IPS DF 19.7 (cell line): ENCODE results near the gene RFTN1.

Source experiments
- DNase-seq: peaks from one replicate; pipeline ENCODE4 v3.0.0-alpha.2; 2013; ENCODE audit warnings: low read depth, low spot score

RFTN1 gene

GRCh38 chr3:16380421-16380820, 133.1 kb downstream of the RFTN1 start:
- DNase-seq, result no peak

GRCh38 chr3:16379838-16380237, 133.7 kb downstream of the RFTN1 start:
- no peak for DNase-seq

GRCh38 chr3:16378920-16379319, 134.6 kb downstream of the RFTN1 start:
- DNase-seq, result no peak

- DNase-seq, result no peak
Measured at GRCh38 chr3:16378415-16378814, 135.1 kb downstream of the RFTN1 start.

GRCh38 chr3:16377847-16378302, 135.6 kb downstream of the RFTN1 start:
- DNase-seq, result no peak

- no peak for DNase-seq
Measured at GRCh38 chr3:16377196-16377595, 136.3 kb downstream of the RFTN1 start.

- no peak for DNase-seq
Measured at GRCh38 chr3:16375891-16376290, 137.6 kb downstream of the RFTN1 start.

- DNase-seq, result no peak
Measured at GRCh38 chr3:16374935-16375245, 138.6 kb downstream of the RFTN1 start.

GRCh38 chr3:16374047-16374934, 139.2 kb downstream of the RFTN1 start:
- DNase-seq, result no peak

- DNase-seq, result no peak
Measured at GRCh38 chr3:16373341-16373946, 140.1 kb downstream of the RFTN1 start.

- DNase-seq, result no peak
Measured at GRCh38 chr3:16372362-16373292, 140.9 kb downstream of the RFTN1 start.

- DNase-seq, result no peak
Measured at GRCh38 chr3:16370872-16371740, 142.4 kb downstream of the RFTN1 start.

GRCh38 chr3:16370503-16370871, 143.0 kb downstream of the RFTN1 start:
- no peak for DNase-seq

- peak; percentile 64 for DNase-seq
Measured at GRCh38 chr3:16369885-16370284, 143.6 kb downstream of the RFTN1 start.

- no peak for DNase-seq
Measured at GRCh38 chr3:16369276-16369675, 144.2 kb downstream of the RFTN1 start.

GRCh38 chr3:16366581-16366980, 146.9 kb downstream of the RFTN1 start:
- no peak for DNase-seq

GRCh38 chr3:16365491-16366128, 147.9 kb downstream of the RFTN1 start:
- DNase-seq, result no peak

- DNase-seq, result no peak
Measured at GRCh38 chr3:16364963-16365362, 148.5 kb downstream of the RFTN1 start.

- DNase-seq, result no peak
Measured at GRCh38 chr3:16364323-16364722, 149.2 kb downstream of the RFTN1 start.

GRCh38 chr3:16363636-16364035, 149.9 kb downstream of the RFTN1 start:
- DNase-seq, result no peak

- DNase-seq, result no peak
Measured at GRCh38 chr3:16362770-16363169, 150.7 kb downstream of the RFTN1 start.
